Natural killer cell (primary cell): ENCODE results near the gene RNF224. TPM values are rescaled to one million over a fixed set of nuclear protein-coding genes. Genes with fewer than 3 reads are reported as not detected.
A peak's percentile ranks its signal among the peaks of the same experiment; 100 is the strongest.

Source experiments
- ATAC-seq, 3 donors: fragments of 150-1000 bp in 2 of 3; fragments of 200-7000 bp in 1 of 3; cut with Tn5 transposase; 1 replicate in 1 of 3; 2 replicates in 2 of 3; pipeline ENCODE4 v1.10.0; 2021; ENCODE audit warnings: mild to moderate bottlenecking in 2 of 3, moderate library complexity in 2 of 3
- DNase-seq, 2 donors: peaks; one replicate each; pipeline versions ENCODE4 v3.0.0 to v3.0.0-alpha.2; 2013 to 2021; ENCODE audit warnings: mixed read lengths in 1 of 2
- H3K27ac ChIP-seq: one replicate; pipeline ENCODE4 v1.5.1; 2013; ENCODE audit warnings: mild to moderate bottlenecking, low read length
- H3K27me3 ChIP-seq: one replicate; pipeline ENCODE4 v1.6.1; 2013; ENCODE audit warnings: low read length; ENCODE audit not compliant: control insufficient read depth, insufficient read depth
- H3K36me3 ChIP-seq: one replicate; pipeline ENCODE4 v1.6.1; 2013; ENCODE audit warnings: low read length; ENCODE audit not compliant: control insufficient read depth, insufficient read depth
- H3K4me1 ChIP-seq: one replicate; pipeline ENCODE4 v1.6.1; 2013; ENCODE audit warnings: low read length; ENCODE audit not compliant: control insufficient read depth, insufficient read depth
- H3K4me3 ChIP-seq: one replicate; pipeline ENCODE4 v1.5.1; 2013; ENCODE audit warnings: low read length
- H3K9me3 ChIP-seq: one replicate; pipeline ENCODE4 v1.6.1; 2013; ENCODE audit warnings: low read length; ENCODE audit not compliant: control insufficient read depth, insufficient read depth
- H3K27ac Mint-ChIP-seq, 2 donors: one replicate each; pipeline ENCODE4 v1.8.0; 2022; ENCODE audit warnings: mild to moderate bottlenecking in 2 of 2, mixed read lengths in 2 of 2, moderate library complexity in 1 of 2
- H3K27me3 Mint-ChIP-seq, 2 donors: one replicate each; pipeline ENCODE4 v1.8.0; 2022; ENCODE audit warnings: low read depth in 2 of 2, mixed read lengths in 2 of 2
- H3K36me3 Mint-ChIP-seq: one replicate; pipeline ENCODE4 v1.8.0; 2022; ENCODE audit warnings: mixed read lengths
- H3K4me1 Mint-ChIP-seq, 2 donors: one replicate each; pipeline ENCODE4 v1.8.0; 2022; ENCODE audit warnings: mixed read lengths in 2 of 2
- H3K4me3 Mint-ChIP-seq: one replicate; pipeline ENCODE4 v1.8.0; 2022; ENCODE audit warnings: mild to moderate bottlenecking, moderate library complexity, mixed read lengths
- H3K9me3 Mint-ChIP-seq, 2 donors: one replicate each; pipeline ENCODE4 v1.8.0; 2022; ENCODE audit warnings: mixed read lengths in 2 of 2
- WGBS: methylation state at CpG from one replicate; pipeline ENCODE4 v1.1.7; 2013; ENCODE audit warnings: missing lambda C conversion rate; ENCODE audit not compliant: insufficient coverage; 5-methylcytosine and 5-hydroxymethylcytosine counted together
- intact Hi-C: fragments of 100-400 bp; cut with micrococcal nuclease; formaldehyde crosslinking; loops from one replicate; pipeline ENCODE4 v1.14.2; 2022
- total RNA-seq, 4 donors: library from RNA; stranded (reverse); fragments of 120-200 nt in 1 of 4; gene quantifications; one replicate each; pipeline versions ENCODE4 v1.2.3 to v1.2.4, GENCODE V29; 2013 to 2022
- TF ChIP-seq, protein P1 (sequence below): fragments of 200-600 bp; IDR thresholded peaks from one replicate; pipeline ENCODE4 v1.8.0; 2022; ENCODE audit warnings: antibody characterized with exemption

The RNF224 gene
- total RNA-seq, 3 donors from 2014 or later (not counting 1 experiment from before 2014, with no cell fraction given): not detected

DNA sequence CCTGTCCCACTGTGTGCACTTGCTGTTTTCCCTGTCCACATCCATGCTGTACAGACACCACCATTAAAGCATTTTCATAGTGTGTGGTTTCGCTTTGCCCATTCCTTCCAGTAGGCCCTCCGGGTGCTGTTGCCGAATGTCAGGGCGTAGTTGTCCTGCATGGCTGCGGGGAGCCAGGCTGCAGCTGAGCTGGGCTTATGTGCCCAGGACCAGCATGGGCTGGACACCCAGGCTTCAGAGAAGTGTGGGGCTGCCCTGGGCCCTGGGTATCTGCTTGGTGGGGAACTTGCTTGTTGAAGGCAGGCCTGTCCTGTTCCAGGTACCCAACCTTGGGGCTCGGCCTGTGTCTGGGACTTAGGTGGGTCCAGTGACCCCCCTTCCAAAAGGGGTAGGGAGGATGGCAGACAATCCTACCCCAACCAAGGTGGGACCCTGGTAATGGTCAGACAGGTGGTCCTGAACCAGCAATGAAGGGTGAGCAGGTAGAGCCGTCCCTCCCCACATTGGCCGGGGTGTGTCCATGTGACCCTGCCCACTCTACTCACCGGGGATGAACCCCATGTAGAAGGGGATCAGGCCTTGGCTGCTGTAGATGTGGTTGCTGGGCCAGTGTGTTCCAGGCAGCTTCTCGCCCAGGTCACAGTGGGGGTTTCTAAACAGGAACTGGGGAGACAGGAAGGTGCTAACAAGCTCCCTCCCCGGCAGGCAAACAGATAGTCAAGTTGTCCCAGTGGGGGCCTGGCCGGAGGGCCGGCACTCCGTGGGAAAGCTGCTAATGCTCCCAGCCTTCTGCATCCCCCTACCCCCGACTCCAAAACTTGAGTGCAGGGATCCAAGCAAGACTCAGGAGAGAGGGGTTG, 16.6 kb downstream of the RNF224 start:
- peak overlapping the region in 1 of 2 donors; percentile 54 for H3K27ac Mint-ChIP-seq
- no peak overlapping the region for H3K4me3 Mint-ChIP-seq
- H3K36me3 Mint-ChIP-seq: no peaks in the 10 kb centered on the region
- Histone ChIP-seq H3K27ac (no peak overlapping the region), H3K27me3 (no peaks in the 10 kb centered on the region), H3K4me3 (no peak overlapping the region), H3K4me1 (peaks cover 27% of the 10 kb centered on the region), H3K9me3 (no peaks in the 10 kb centered on the region), H3K36me3 (peaks cover 17% of the 10 kb centered on the region)
- no peaks in the 10 kb centered on the region for H3K9me3 Mint-ChIP-seq
- H3K4me1 Mint-ChIP-seq: peaks cover 19 to 29% of the 10 kb centered on the region in 2 donors
- WGBS: 86% methylated on average over 15 of the region's 15 CpGs
- intact Hi-C loops: loop anchor here (5.0 kb wide), 2 partner anchors 42 to 452 kb away; partner anchors contain the start of genes TMEM141 and TPRN
- DNase-seq (no peak), ATAC-seq (no peak)
- TF ChIP-seq, protein P1, sequence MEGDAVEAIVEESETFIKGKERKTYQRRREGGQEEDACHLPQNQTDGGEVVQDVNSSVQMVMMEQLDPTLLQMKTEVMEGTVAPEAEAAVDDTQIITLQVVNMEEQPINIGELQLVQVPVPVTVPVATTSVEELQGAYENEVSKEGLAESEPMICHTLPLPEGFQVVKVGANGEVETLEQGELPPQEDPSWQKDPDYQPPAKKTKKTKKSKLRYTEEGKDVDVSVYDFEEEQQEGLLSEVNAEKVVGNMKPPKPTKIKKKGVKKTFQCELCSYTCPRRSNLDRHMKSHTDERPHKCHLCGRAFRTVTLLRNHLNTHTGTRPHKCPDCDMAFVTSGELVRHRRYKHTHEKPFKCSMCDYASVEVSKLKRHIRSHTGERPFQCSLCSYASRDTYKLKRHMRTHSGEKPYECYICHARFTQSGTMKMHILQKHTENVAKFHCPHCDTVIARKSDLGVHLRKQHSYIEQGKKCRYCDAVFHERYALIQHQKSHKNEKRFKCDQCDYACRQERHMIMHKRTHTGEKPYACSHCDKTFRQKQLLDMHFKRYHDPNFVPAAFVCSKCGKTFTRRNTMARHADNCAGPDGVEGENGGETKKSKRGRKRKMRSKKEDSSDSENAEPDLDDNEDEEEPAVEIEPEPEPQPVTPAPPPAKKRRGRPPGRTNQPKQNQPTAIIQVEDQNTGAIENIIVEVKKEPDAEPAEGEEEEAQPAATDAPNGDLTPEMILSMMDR: no peak
- H3K27me3 Mint-ChIP-seq: peaks cover 0 to 4% of the 10 kb centered on the region in 2 donors

DNA sequence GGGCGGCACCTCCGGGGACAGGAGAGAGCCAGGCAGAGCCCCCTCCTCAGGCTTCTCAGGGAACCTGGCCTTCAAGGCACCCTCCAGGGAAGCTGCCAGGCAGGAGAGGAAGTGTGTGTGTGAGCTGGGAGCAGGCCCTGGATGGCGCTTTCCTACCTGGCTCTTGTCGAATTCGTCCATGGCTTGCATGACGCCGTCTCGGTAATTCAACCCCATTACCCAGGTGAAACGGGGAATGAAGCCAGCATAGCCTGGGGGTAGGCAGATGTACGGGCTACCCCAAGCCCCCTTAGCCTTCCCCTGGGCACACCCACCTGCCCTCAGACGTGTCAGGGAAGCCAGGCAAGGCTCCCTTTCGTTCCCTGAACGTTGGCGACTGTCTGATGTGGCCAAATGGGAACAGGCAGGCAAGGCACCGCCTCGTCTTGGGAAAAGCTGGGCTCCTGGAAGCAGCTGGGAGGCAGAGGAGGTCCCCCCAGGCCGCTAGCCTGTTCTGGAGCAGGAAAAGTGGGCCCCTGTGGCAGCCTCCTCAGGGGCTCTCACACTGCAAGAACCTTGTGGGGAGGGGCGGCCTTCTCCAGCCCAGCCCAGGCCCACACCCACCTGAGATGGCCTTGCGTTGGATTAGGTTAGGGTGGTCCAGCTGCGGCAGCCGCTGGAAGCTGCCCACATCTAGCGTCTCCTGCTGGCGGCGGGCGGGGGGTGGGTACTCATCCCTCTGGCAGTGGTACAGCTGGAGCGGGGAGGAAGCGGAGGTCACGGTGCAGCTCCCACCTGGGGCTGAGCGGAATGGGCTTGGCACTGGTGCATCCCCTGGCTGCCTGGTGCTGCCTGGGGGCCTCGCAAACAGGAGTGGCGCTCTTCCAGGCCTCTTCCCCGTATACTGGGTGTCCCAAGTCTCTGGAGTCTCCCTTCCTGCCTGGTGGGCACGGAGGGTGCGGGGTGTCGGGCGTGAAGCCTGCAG, 17.5 kb downstream of the RNF224 start:
- no peaks in the 10 kb centered on the region for H3K27me3 ChIP-seq
- Mint-ChIP-seq H3K36me3 (no peaks in the 10 kb centered on the region), H3K4me3 (no peak overlapping the region), H3K27me3 (peaks cover 0 to 4% of the 10 kb centered on the region in 2 donors), H3K27ac (peak overlapping the region in 1 of 2 donors; percentile 54), H3K4me1 (peaks cover 19 to 25% of the 10 kb centered on the region in 2 donors), H3K9me3 (no peaks in the 10 kb centered on the region)
- no peaks in the 10 kb centered on the region for H3K9me3 ChIP-seq
- no peak for DNase-seq
- no peak for ATAC-seq
- intact Hi-C loops: loop anchor here (5.0 kb wide), 2 partner anchors 42 to 452 kb away; partner anchors contain the start of genes TMEM141 and TPRN
- TF ChIP-seq, protein P1: no peak
- no peak overlapping the region for H3K4me3 ChIP-seq
- H3K27ac ChIP-seq: no peak overlapping the region
- H3K4me1 ChIP-seq: peaks cover 18% of the 10 kb centered on the region
- H3K36me3 ChIP-seq: peaks cover 17% of the 10 kb centered on the region
- 93% methylated on average over 36 of the region's 36 CpGs for WGBS

DNA sequence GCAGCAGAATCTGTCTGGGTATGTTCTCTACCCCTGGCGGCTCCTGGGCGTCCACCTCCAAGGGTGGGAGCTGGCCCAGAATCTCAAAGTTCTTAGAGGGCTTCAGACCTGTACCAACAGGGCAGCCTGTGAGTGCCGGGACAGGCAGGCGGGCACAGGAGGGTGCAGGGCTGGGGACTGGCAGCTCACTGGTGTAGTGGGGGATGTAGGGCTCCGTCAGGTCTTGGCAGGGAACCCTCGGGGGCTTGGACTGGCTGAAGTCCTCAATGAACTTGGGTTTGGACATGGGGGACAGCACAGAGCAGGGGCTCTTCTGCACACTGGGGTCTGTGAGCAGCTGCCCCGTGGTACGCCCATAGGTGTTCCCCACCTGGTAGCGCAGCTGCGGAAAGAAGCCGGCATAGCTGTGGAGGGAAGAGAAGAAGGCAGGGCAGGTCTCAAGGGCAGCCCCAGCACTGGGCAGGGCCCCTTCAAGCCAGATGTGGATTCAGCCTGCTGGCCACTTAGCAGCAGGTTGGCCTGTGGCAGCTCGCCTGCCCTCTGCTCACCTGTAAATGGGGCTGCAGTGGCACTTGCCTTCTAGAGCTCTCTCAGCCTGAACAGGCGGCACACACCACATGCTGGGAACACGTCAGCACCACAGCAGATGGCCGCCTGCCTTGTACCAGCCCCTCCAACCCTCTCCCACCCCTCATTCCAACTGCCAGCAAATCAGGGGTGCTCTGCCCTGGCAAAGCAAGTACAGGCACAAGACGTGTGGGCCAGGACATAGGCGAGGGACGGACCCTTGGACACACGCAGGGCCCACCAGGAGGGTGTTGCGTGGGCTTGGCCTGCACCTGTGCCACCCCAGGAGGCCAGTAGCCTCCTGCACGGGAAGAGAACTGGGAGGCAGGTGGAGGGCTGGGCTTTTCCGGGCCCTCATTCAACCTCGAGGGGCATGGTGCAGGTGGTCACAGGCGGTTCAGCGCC, 18.4 kb downstream of the RNF224 start:
- Histone ChIP-seq H3K9me3 (no peaks in the 10 kb centered on the region), H3K4me3 (no peak overlapping the region), H3K4me1 (peaks cover 14% of the 10 kb centered on the region), H3K27me3 (no peaks in the 10 kb centered on the region), H3K36me3 (peaks cover 17% of the 10 kb centered on the region), H3K27ac (no peak overlapping the region)
- Mint-ChIP-seq H3K27ac (no peak overlapping the region), H3K27me3 (peaks cover 0 to 4% of the 10 kb centered on the region in 2 donors), H3K36me3 (no peaks in the 10 kb centered on the region), H3K4me1 (peaks cover 19 to 23% of the 10 kb centered on the region in 2 donors), H3K4me3 (no peak overlapping the region), H3K9me3 (no peaks in the 10 kb centered on the region)
- no peak for DNase-seq
- no peak for ATAC-seq
- TF ChIP-seq, protein P1: no peak
- intact Hi-C loops: no loop called here
- WGBS: 93% methylated on average over 25 of the region's 25 CpGs
